Measurements from ENCODE around the gene SPTLC2. TPM values are rescaled to one million over a fixed set of nuclear protein-coding genes. Genes with fewer than 3 reads are reported as not detected.

SPTLC2 gene
- total and polyA plus RNA-seq, 10 donors = 7.0 to 103 (median 69.5) TPM

GRCh38 chr14:77570706-77571268, 45.6 kb downstream of the SPTLC2 start:
- H3K9me3 ChIP-seq = no peaks in the 10 kb centered on the region
- no peaks in the 10 kb centered on the region for H3K27me3 ChIP-seq (replicated peaks in 1 of 7)
- no peak for DNase-seq
- TF ChIP-seq POLR2AphosphoS5 (IDR thresholded peaks at IDR 0.05) = no peak
- no peak for TF ChIP-seq POLR2A (IDR thresholded peaks at IDR 0.05)
- TF ChIP-seq CTCF (IDR thresholded peaks at IDR 0.05 in 8 of 11, conservative IDR thresholded peaks at IDR 0.05 in 3 of 11) = no peak
- 65 to 74% (median 69%) methylated on average over 6 of the region's 6 CpGs for WGBS, 5 donors
- H3K27ac ChIP-seq = peak overlapping the region in 2 of 8 donors; percentile 24 to 36
- intact Hi-C loops (cut with DNase I; ENCODE audit: low total_unique reads) = no loop called here
- H3K4me3 ChIP-seq = no peak overlapping the region
- peaks cover 0 to 30% (median 12%) of the 10 kb centered on the region in 6 donors for H3K4me1 ChIP-seq
- H3K36me3 ChIP-seq = peaks cover 0 to 83% (median 32%) of the 10 kb centered on the region in 6 donors

DNA sequence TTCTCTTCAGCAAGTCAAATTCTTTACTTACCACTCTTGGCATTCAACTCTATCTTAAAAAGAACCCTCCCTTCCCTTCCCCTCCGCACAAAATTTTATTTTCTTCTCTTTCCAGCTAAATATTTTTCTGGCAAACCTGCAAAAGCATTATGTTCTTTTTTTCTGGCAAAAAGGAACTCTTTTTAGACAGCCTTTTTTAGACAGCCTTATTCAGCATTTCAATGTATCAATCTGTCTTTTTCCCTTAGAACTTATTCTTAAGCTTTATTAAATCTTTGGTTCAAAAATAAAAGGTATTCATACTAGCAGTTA, 50.5 kb downstream of the SPTLC2 start:
- peaks cover 0 to 75% (median 27%) of the 10 kb centered on the region in 6 donors for H3K36me3 ChIP-seq
- H3K9me3 ChIP-seq = no peaks in the 10 kb centered on the region
- WGBS, 5 donors = 49 to 73% (median 68%) methylated on average over 1 of the region's 1 CpG
- no peak for DNase-seq
- intact Hi-C loops (cut with DNase I; ENCODE audit: low total_unique reads) = no loop called here
- peaks cover 0 to 39% (median 19%) of the 10 kb centered on the region in 6 donors for H3K4me1 ChIP-seq
- peak overlapping the region in 7 of 8 donors; percentile 59 to 91 (median 85) for H3K27ac ChIP-seq
- no peak for TF ChIP-seq POLR2A (IDR thresholded peaks at IDR 0.05)
- TF ChIP-seq CTCF (IDR thresholded peaks at IDR 0.05 in 8 of 11, conservative IDR thresholded peaks at IDR 0.05 in 3 of 11) = no peak
- TF ChIP-seq POLR2AphosphoS5 (IDR thresholded peaks at IDR 0.05) = no peak
- no peak overlapping the region for H3K4me3 ChIP-seq
- no peaks in the 10 kb centered on the region for H3K27me3 ChIP-seq (replicated peaks in 1 of 7)

DNA sequence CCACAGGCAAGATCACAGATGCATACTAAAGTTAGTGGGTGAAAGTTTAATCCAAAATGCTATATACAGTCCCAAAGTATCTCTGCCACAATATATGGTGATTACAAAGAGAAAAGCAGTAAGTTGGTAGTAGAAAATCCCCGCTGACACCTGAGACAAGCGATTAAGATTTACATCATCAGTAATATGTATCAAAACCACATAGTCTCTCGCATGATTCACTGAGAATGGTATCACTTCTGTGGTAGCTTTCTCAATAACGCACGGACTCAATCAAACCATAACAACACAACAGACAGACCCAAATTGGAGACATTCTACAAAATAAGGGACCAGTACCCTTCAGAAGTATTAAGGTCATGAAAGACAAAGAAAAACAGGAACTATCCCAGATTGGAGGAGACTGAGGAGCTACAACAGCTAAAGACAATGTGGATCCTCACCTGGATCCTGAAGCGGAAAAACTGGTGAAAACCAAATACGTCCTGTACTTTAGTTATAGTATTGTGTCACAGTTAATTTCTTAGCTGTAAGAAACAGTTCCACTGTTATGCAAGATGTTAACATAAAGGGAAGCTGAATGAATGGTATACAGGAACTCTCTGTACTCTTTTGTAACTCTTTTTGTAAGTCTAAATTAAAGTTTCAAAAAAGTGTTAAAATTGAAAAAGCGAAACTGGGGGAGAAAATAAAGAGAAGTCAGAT, 51.0 kb downstream of the SPTLC2 start:
- Histone ChIP-seq H3K27ac (peak overlapping the region in 7 of 8 donors; percentile 59 to 91 (median 85)), H3K9me3 (no peaks in the 10 kb centered on the region), H3K4me1 (peaks cover 0 to 34% (median 17%) of the 10 kb centered on the region in 6 donors), H3K4me3 (peak overlapping the region in 2 of 8 donors; percentile 13 to 19), H3K36me3 (peaks cover 0 to 75% (median 29%) of the 10 kb centered on the region in 6 donors), H3K27me3 (replicated peaks in 1 of 7) (no peaks in the 10 kb centered on the region)
- WGBS, 5 donors = 35 to 64% (median 60%) methylated on average over 8 of the region's 8 CpGs
- intact Hi-C loops (cut with DNase I; ENCODE audit: low total_unique reads) = no loop called here
- no peak for TF ChIP-seq CTCF (IDR thresholded peaks at IDR 0.05 in 8 of 11, conservative IDR thresholded peaks at IDR 0.05 in 3 of 11)
- no peak for TF ChIP-seq POLR2A (IDR thresholded peaks at IDR 0.05)
- TF ChIP-seq POLR2AphosphoS5 (IDR thresholded peaks at IDR 0.05) = peak in 1 of 3 donors; percentile 21
- DNase-seq = no peak

GRCh38 chr14:77562681-77563080, 53.8 kb downstream of the SPTLC2 start:
- Histone ChIP-seq H3K4me1 (peaks cover 0 to 33% (median 15%) of the 10 kb centered on the region in 6 donors), H3K9me3 (no peaks in the 10 kb centered on the region), H3K27ac (peak overlapping the region in 1 of 8 donors; percentile 91), H3K27me3 (replicated peaks in 1 of 7) (no peaks in the 10 kb centered on the region), H3K36me3 (peaks cover 0 to 75% (median 38%) of the 10 kb centered on the region in 6 donors), H3K4me3 (no peak overlapping the region)
- TF ChIP-seq POLR2A (IDR thresholded peaks at IDR 0.05) (no peak), CTCF (IDR thresholded peaks at IDR 0.05 in 8 of 11, conservative IDR thresholded peaks at IDR 0.05 in 3 of 11) (no peak), POLR2AphosphoS5 (IDR thresholded peaks at IDR 0.05) (no peak)
- no peak for DNase-seq
- WGBS, 5 donors = 84 to 94% (median 86%) methylated on average over 4 of the region's 4 CpGs
- intact Hi-C loops (cut with DNase I; ENCODE audit: low total_unique reads) = no loop called here

Measured in spleen (tissue), 11 donors.